ENCODE data around the gene ENO1. TPM values are rescaled to one million over a fixed set of nuclear protein-coding genes. Genes with fewer than 3 reads are reported as not detected.

The ENO1 gene
- total and polyA plus RNA-seq, 10 of the 15 experiments (the other 5 are each of a cell fraction or from before 2014, with no cell fraction given): 1,850 to 4,219 (median 2,331) TPM

GRCh38 chr1:8891401-8891800 lies 12.9 kb upstream of the ENO1 start:
- CTCF ChIA-PET: interaction anchor here (1.1 to 1.5 kb wide), 4 partner anchors 12 to 49 kb away, joined by 3 to 4 read pairs (median 3); no protein-coding TSS in a partner anchor
- RAD21 ChIA-PET (ENCODE audit: unreplicated experiment): no interaction called here
- no peak for DNase-seq (ENCODE audit: low read depth, low spot score)
- SMC1A ChIA-PET (ENCODE audit: uncharacterized antibody, unreplicated experiment): no interaction called here
- POLR2A ChIA-PET: interaction anchor here (1.2 kb wide), 1 partner anchor 12 kb away, joined by 3 read pairs; no protein-coding TSS in a partner anchor
- H3K27me3 ChIP-seq (replicated peaks in 1 of 2; ENCODE audit: control insufficient read depth in 2 of 2, insufficient read depth in 2 of 2, low read length in 1 of 2): no peaks in the 10 kb centered on the region; a peak in 1 of 4 replicates
- no peak overlapping the region for H3K27ac ChIP-seq (ENCODE audit: control insufficient read depth, insufficient read depth)
- no peak for FAIRE-seq
- no peaks in the 10 kb centered on the region for H3K4me1 ChIP-seq (ENCODE audit: control insufficient read depth, insufficient read depth, low read length)
- no peak overlapping the region for H3K4me2 ChIP-seq (ENCODE audit: control insufficient read depth, insufficient read depth)
- no TSS peak for BruUV-seq (replicated peaks)
- 13% methylated on average over 3 of the region's 3 CpGs for WGBS (ENCODE audit: insufficient coverage, insufficient replicate concordance, low lambda C conversion rate, missing lambda C conversion rate)
- intact Hi-C loops (cut with micrococcal nuclease; ENCODE audit: unreplicated experiment) (no loop called here), in situ Hi-C loops (cut with MboI) (no loop called here)
- no peaks in the 10 kb centered on the region for H3K36me3 ChIP-seq (ENCODE audit: control insufficient read depth in 2 of 2, insufficient read depth in 2 of 2, low read length in 1 of 2)
- H3K79me2 ChIP-seq (ENCODE audit: control insufficient read depth, insufficient read depth, low read length): no peaks in the 10 kb centered on the region
- no peak overlapping the region for H2AFZ ChIP-seq (ENCODE audit: control insufficient read depth, low read depth, low read length)
- H3K9me3 ChIP-seq (replicated peaks; ENCODE audit: control insufficient read depth, insufficient read depth, low read length): no peaks in the 10 kb centered on the region
- no peaks in the 10 kb centered on the region for H4K20me1 ChIP-seq (ENCODE audit: control insufficient read depth, insufficient read depth)
- TF ChIP-seq ETV6 (conservative IDR thresholded peaks at IDR 0.05 in 1 of 2, IDR thresholded peaks at IDR 0.05 in 1 of 2; ENCODE audit: borderline replicate concordance in 1 of 2, low read depth in 1 of 2) (no peak), HDAC2 (IDR thresholded peaks at IDR 0.05) (no peak), MAX (IDR thresholded peaks at IDR 0.05; ENCODE audit: low read depth, low read length) (no peak), TCF3 (IDR thresholded peaks at IDR 0.05; ENCODE audit: borderline replicate concordance, insufficient read depth, low read depth, low read length) (no peak)
- no peak overlapping the region for H3K4me3 ChIP-seq
- no peak overlapping the region for H3K9ac ChIP-seq (ENCODE audit: control insufficient read depth, insufficient read depth, low read length)
- ATAC-seq: no peak

- Histone ChIP-seq H3K27ac (ENCODE audit: control insufficient read depth, insufficient read depth) (no peak overlapping the region), H3K9me3 (replicated peaks; ENCODE audit: control insufficient read depth, insufficient read depth, low read length) (no peaks in the 10 kb centered on the region), H2AFZ (ENCODE audit: control insufficient read depth, low read depth, low read length) (no peak overlapping the region), H3K36me3 (ENCODE audit: control insufficient read depth in 2 of 2, insufficient read depth in 2 of 2, low read length in 1 of 2) (no peaks in the 10 kb centered on the region), H4K20me1 (ENCODE audit: control insufficient read depth, insufficient read depth) (no peaks in the 10 kb centered on the region), H3K4me1 (ENCODE audit: control insufficient read depth, insufficient read depth, low read length) (no peaks in the 10 kb centered on the region), H3K27me3 (replicated peaks in 1 of 2; ENCODE audit: control insufficient read depth in 2 of 2, insufficient read depth in 2 of 2, low read length in 1 of 2) (no peaks in the 10 kb centered on the region; a peak in 1 of 4 replicates), H3K79me2 (ENCODE audit: control insufficient read depth, insufficient read depth, low read length) (no peaks in the 10 kb centered on the region), H3K4me3 (no peak overlapping the region), H3K4me2 (ENCODE audit: control insufficient read depth, insufficient read depth) (no peak overlapping the region), H3K9ac (ENCODE audit: control insufficient read depth, insufficient read depth, low read length) (no peak overlapping the region)
- intact Hi-C loops (cut with micrococcal nuclease; ENCODE audit: unreplicated experiment) (no loop called here), in situ Hi-C loops (cut with MboI) (no loop called here)
- FAIRE-seq (no peak), ATAC-seq (no peak), DNase-seq (ENCODE audit: low read depth, low spot score) (no peak)
- ChIA-PET POLR2A (interaction anchor here (0.6 kb wide), 1 partner anchor 798 kb away, joined by 6 read pairs; no protein-coding TSS in a partner anchor), RAD21 (ENCODE audit: unreplicated experiment) (no interaction called here), SMC1A (ENCODE audit: uncharacterized antibody, unreplicated experiment) (interaction anchor here (0.9 kb wide), 1 partner anchor 9 kb away, joined by 3 read pairs; no protein-coding TSS in a partner anchor), CTCF (no interaction called here)
- no TSS peak for BruUV-seq (replicated peaks)
- 57% methylated on average over 16 of the region's 18 CpGs for WGBS (ENCODE audit: insufficient coverage, insufficient replicate concordance, low lambda C conversion rate, missing lambda C conversion rate)
- TF ChIP-seq PAX5 (IDR thresholded peaks at IDR 0.05; ENCODE audit: borderline replicate concordance, low read depth, low read length) (no peak), ZNF207 (IDR thresholded peaks at IDR 0.05; ENCODE audit: borderline replicate concordance) (no peak), TCF12 (IDR thresholded peaks at IDR 0.05; ENCODE audit: low read depth, low read length) (no peak), NFIC (IDR thresholded peaks at IDR 0.05; ENCODE audit: low read depth, low read length) (no peak), STAT3 (IDR thresholded peaks at IDR 0.05; ENCODE audit: low read depth, low read length) (no peak), E2F4 (IDR thresholded peaks at IDR 0.05; ENCODE audit: low read depth, low read length) (no peak), ATF3 (IDR thresholded peaks at IDR 0.05; ENCODE audit: borderline replicate concordance, extremely low read depth, low read depth, low read length) (no peak), CHD2 (IDR thresholded peaks at IDR 0.05; ENCODE audit: borderline replicate concordance, low read depth, low read length) (no peak), NFYA (IDR thresholded peaks at IDR 0.05; ENCODE audit: borderline replicate concordance, low read depth, low read length) (no peak), EP300 (IDR thresholded peaks at IDR 0.05; ENCODE audit: borderline replicate concordance in 1 of 2, control insufficient read depth in 1 of 2, low read depth in 2 of 2, low read length in 2 of 2) (no peak)
Observed at GRCh38 chr1:8889925-8890785, 11.7 kb upstream of the ENO1 start.

All from GM12878 (cell line).